IMR-90 (cell line): ENCODE data around the gene KLF9. TPM values are rescaled to one million over a fixed set of nuclear protein-coding genes. Genes with fewer than 3 reads are reported as not detected.

ENCODE experiments used
- ATAC-seq: fragments of 200-7000 bp; cut with Tn5 transposase; 2 replicates; pipeline ENCODE4 v1.9.1; 2020; ENCODE audit warnings: low read depth, mild to moderate bottlenecking, moderate library complexity
- BruUV-seq: library from RNA; stranded (reverse); fragments of 400-500 nt; replicated peaks from 2 replicates; lab custom pipeline; 2021; lab: Mats Ljungman, UMichigan
- CTCF ChIA-PET: fragments of 300-600 bp; formaldehyde crosslinking; extraction: SDS; loops from one replicate; lab custom pipeline; 2021; ENCODE audit warnings: antibody characterized with exemption; lab: Yijun Ruan, JAX
- POLR2A ChIA-PET: fragments of 300-600 bp; sonication (Branson Sonifier 250); formaldehyde crosslinking; loops from one replicate; lab custom pipeline; 2022; ENCODE audit warnings: antibody characterized with exemption; ENCODE audit not compliant: unreplicated experiment; lab: Charles Lee
- DNase-seq: peaks from one replicate; pipeline ENCODE4 v3.0.0; 2013
- H2AFZ ChIP-seq: replicated peaks from 2 replicates; pipeline ENCODE3; 2013; ENCODE audit warnings: low read length, mild to moderate bottlenecking; ENCODE audit not compliant: poor library complexity
- H2AK5ac ChIP-seq: 2 replicates; pipeline ENCODE4 v1.6.1; 2013; ENCODE audit warnings: low read depth, low read length, inconsistent platforms
- H2AK9ac ChIP-seq: replicated peaks from 2 replicates; pipeline ENCODE3; 2013; ENCODE audit warnings: mild to moderate bottlenecking, low read depth, low read length, moderate library complexity; ENCODE audit not compliant: poor library complexity
- H2BK120ac ChIP-seq: 2 replicates; pipeline ENCODE4 v1.6.1; 2013; ENCODE audit warnings: low read depth, low read length, inconsistent platforms
- H2BK15ac ChIP-seq: 3 replicates; pipeline ENCODE4 v1.6.1; 2013; ENCODE audit warnings: low read depth, low read length, inconsistent platforms
- H2BK20ac ChIP-seq: 2 replicates; pipeline ENCODE4 v1.6.1; 2013; ENCODE audit warnings: low read depth, mild to moderate bottlenecking, inconsistent platforms, low read length, moderate library complexity
- H2BK5ac ChIP-seq: 2 replicates; pipeline ENCODE4 v1.6.1; 2013; ENCODE audit warnings: mild to moderate bottlenecking, low read depth, low read length, inconsistent platforms; ENCODE audit not compliant: poor library complexity, severe bottlenecking
- H3K14ac ChIP-seq: replicated peaks from 2 replicates; pipeline ENCODE4 v1.6.1; 2013; ENCODE audit warnings: low read depth, low read length, inconsistent platforms
- H3K18ac ChIP-seq: 2 replicates; pipeline ENCODE4 v1.6.1; 2013; ENCODE audit warnings: low read depth, low read length, control low read depth
- H3K23ac ChIP-seq: 2 replicates; pipeline ENCODE4 v1.6.1; 2013; ENCODE audit warnings: low read depth, low read length, inconsistent platforms
- H3K27ac ChIP-seq: 2 replicates; pipeline ENCODE4 v1.5.1; 2013; ENCODE audit warnings: mild to moderate bottlenecking, control low read depth, low read length; ENCODE audit not compliant: insufficient read depth
- H3K27me3 ChIP-seq: 2 replicates; pipeline ENCODE4 v1.6.1; 2013; ENCODE audit warnings: low read length; ENCODE audit not compliant: control insufficient read depth, insufficient read depth
- H3K36me3 ChIP-seq: 2 replicates; pipeline ENCODE4 v1.6.1; 2013; ENCODE audit warnings: low read length, mixed read lengths; ENCODE audit not compliant: control insufficient read depth, insufficient read depth
- H3K4ac ChIP-seq: 2 replicates; pipeline ENCODE4 v1.6.1; 2013; ENCODE audit warnings: low read depth, low read length, inconsistent platforms
- H3K4me1 ChIP-seq: 2 replicates; pipeline ENCODE4 v1.6.1; 2013; ENCODE audit warnings: low read length, mixed read lengths; ENCODE audit not compliant: control insufficient read depth, insufficient read depth
- H3K4me2 ChIP-seq: 2 replicates; pipeline ENCODE4 v1.6.1; 2013; ENCODE audit warnings: low read depth, mild to moderate bottlenecking, control low read depth, low read length, moderate library complexity
- H3K4me3 ChIP-seq: 2 replicates; pipeline ENCODE4 v1.5.1; 2013; ENCODE audit warnings: low read depth, mild to moderate bottlenecking, control low read depth, low read length, moderate library complexity; ENCODE audit not compliant: insufficient read depth
- H3K56ac ChIP-seq: 2 replicates; pipeline ENCODE4 v1.6.1; 2013; ENCODE audit warnings: low read length, inconsistent platforms; ENCODE audit not compliant: insufficient read depth; ENCODE audit errors: extremely low read depth
- H3K79me1 ChIP-seq, 2 experiments: 2 replicates each; pipeline ENCODE4 v1.6.1; 2013; ENCODE audit warnings: low read length in 2 of 2, inconsistent platforms in 1 of 2, low read depth in 1 of 2
- H3K9ac ChIP-seq: 2 replicates; pipeline ENCODE4 v1.6.1; 2013; ENCODE audit warnings: low read depth, low read length, control low read depth
- H3K9me1 ChIP-seq: 2 replicates; pipeline ENCODE4 v1.6.1; 2013; ENCODE audit warnings: low read length, inconsistent platforms; ENCODE audit not compliant: insufficient read depth
- H3K9me3 ChIP-seq: 2 replicates; pipeline ENCODE4 v1.6.1; 2013; ENCODE audit warnings: low read length; ENCODE audit not compliant: control insufficient read depth, insufficient read depth
- H4K20me1 ChIP-seq: 2 replicates; pipeline ENCODE4 v1.6.1; 2013; ENCODE audit warnings: low read length, inconsistent platforms; ENCODE audit not compliant: insufficient read depth
- H4K5ac ChIP-seq: 2 replicates; pipeline ENCODE4 v1.6.1; 2013; ENCODE audit warnings: mild to moderate bottlenecking, low read depth, low read length, control low read depth
- H4K8ac ChIP-seq, 2 experiments: 2 replicates each; pipeline ENCODE4 v1.6.1; 2013; ENCODE audit warnings: low read depth in 2 of 2, low read length in 2 of 2, control low read depth in 1 of 2, inconsistent platforms in 1 of 2
- H4K91ac ChIP-seq: 2 replicates; pipeline ENCODE4 v1.6.1; 2013; ENCODE audit warnings: low read depth, low read length, inconsistent platforms; ENCODE audit not compliant: insufficient read depth
- BHLHE40 ChIP-seq: fragments of 150-350 bp; IDR thresholded peaks from 2 replicates; pipeline ENCODE4 v1.6.1; 2016; ENCODE audit warnings: mild to moderate bottlenecking, low read depth, low read length
- CEBPB ChIP-seq: IDR thresholded peaks from 2 replicates; pipeline ENCODE4 v1.6.1; 2012; ENCODE audit warnings: low read depth, low read length, improper control_type of control experiment
- CHD1 ChIP-seq: IDR thresholded peaks from 2 replicates; pipeline ENCODE4 v1.6.1; 2012; ENCODE audit warnings: low read depth, low read length, improper control_type of control experiment
- CTCF ChIP-seq: conservative IDR thresholded peaks from 2 replicates; pipeline ENCODE4 v1.5.1; 2012; ENCODE audit warnings: mild to moderate bottlenecking, low read depth, low read length, improper control_type of control experiment
- ELK1 ChIP-seq: fragments of 150-350 bp; IDR thresholded peaks from 2 replicates; pipeline ENCODE4 v1.6.1; 2016; ENCODE audit warnings: low read depth, mild to moderate bottlenecking, low read length, moderate library complexity, borderline replicate concordance
- MAZ ChIP-seq: IDR thresholded peaks from 2 replicates; pipeline ENCODE4 v1.6.1; 2012; ENCODE audit warnings: low read depth, mild to moderate bottlenecking, low read length, improper control_type of control experiment, moderate library complexity, borderline replicate concordance
- MXI1 ChIP-seq: IDR thresholded peaks from 2 replicates; pipeline ENCODE4 v1.6.1; 2012; ENCODE audit warnings: low read depth, mild to moderate bottlenecking, low read length, moderate library complexity, borderline replicate concordance
- NFE2L2 ChIP-seq: fragments of 150-350 bp; IDR thresholded peaks from 2 replicates; pipeline ENCODE4 v1.6.1; 2016; ENCODE audit warnings: low read depth, mild to moderate bottlenecking, low read length
- POLR2A ChIP-seq: IDR thresholded peaks from 2 replicates; pipeline ENCODE4 v1.6.1; 2012; ENCODE audit warnings: mild to moderate bottlenecking, low read depth, low read length
- RAD21 ChIP-seq: IDR thresholded peaks from 2 replicates; pipeline ENCODE4 v1.6.1; 2012; ENCODE audit warnings: low read length, improper control_type of control experiment
- RFX5 ChIP-seq: IDR thresholded peaks from 2 replicates; pipeline ENCODE4 v1.8.0; 2012; ENCODE audit warnings: low read depth, mild to moderate bottlenecking, low read length, moderate library complexity
- SMC3 ChIP-seq: fragments of 150-350 bp; IDR thresholded peaks from 2 replicates; pipeline ENCODE4 v1.6.1; 2016; ENCODE audit warnings: low read depth, mild to moderate bottlenecking, antibody characterized with exemption, low read length, moderate library complexity
- USF2 ChIP-seq: fragments of 150-350 bp; IDR thresholded peaks from 2 replicates; pipeline ENCODE4 v1.6.1; 2017; ENCODE audit warnings: mild to moderate bottlenecking, antibody characterized with exemption, low read length, low read depth
- WGBS, 2 experiments: methylation state at CpG; one replicate each; pipeline versions ENCODE4 v1.1.5 to v1.1.7; 2013; ENCODE audit warnings: missing lambda C conversion rate in 2 of 2; ENCODE audit not compliant: insufficient read length in 1 of 2; ENCODE audit errors: extremely low coverage in 2 of 2; 5-methylcytosine and 5-hydroxymethylcytosine counted together
- dilution Hi-C: fragments of 300-500 bp; cut with HindIII; formaldehyde crosslinking; loops from one replicate; pipeline ENCODE4 v1.14.3; 2018; ENCODE audit warnings: low sequenced_read_pairs; ENCODE audit not compliant: unreplicated experiment
- in situ Hi-C: fragments of 300-500 bp; cut with MboI; formaldehyde crosslinking; loops from 3 replicates; pipeline ENCODE4 v1.14.3; 2019; ENCODE audit warnings: low sequenced_read_pairs, inconsistent platforms, mixed read lengths
- intact Hi-C: fragments of 100-400 bp; cut with micrococcal nuclease; formaldehyde crosslinking; loops from 2 replicates; pipeline ENCODE4 v1.10.0; 2022
- polyA plus RNA-seq, 3 experiments: library from polyadenylated mRNA; depleted of rRNA; stranded (reverse); fragments of >200 nt; gene quantifications; 2 replicates each; pipeline ENCODE4 v1.2.3, GENCODE V29; 2012; ENCODE audit warnings: low replicate concordance in 1 of 3
- total RNA-seq: library from RNA; depleted of rRNA; stranded (reverse); fragments of >200 nt; gene quantifications from 2 replicates; pipeline ENCODE4 v1.2.3, GENCODE V29; 2012

Gene KLF9
- total and polyA plus RNA-seq, 2 of the 4 experiments (the other 2 are of a cell fraction) = 4.1 to 7.5 TPM

GRCh38 chr9:70382709-70383605 is 31.5 kb downstream of the KLF9 start:
- Histone ChIP-seq H3K4me3 (no peak overlapping the region), H2AK9ac (no peak overlapping the region), H2AK5ac (no peak overlapping the region), H3K36me3 (peaks cover 22% of the 10 kb centered on the region), H3K79me1 (peaks cover under 1 to 21% of the 10 kb centered on the region in 2 experiments; a peak in 2 of 4 replicates), H3K56ac (no peak overlapping the region), H3K27ac (no peak overlapping the region), H3K27me3 (no peaks in the 10 kb centered on the region), H3K18ac (no peak overlapping the region), H2BK120ac (no peak overlapping the region), H3K9ac (no peak overlapping the region), H3K4ac (no peak overlapping the region), H3K4me1 (no peaks in the 10 kb centered on the region), H3K14ac (no peak overlapping the region), H4K20me1 (peaks cover 10% of the 10 kb centered on the region), H3K9me3 (no peaks in the 10 kb centered on the region), H4K5ac (no peak overlapping the region), H2BK15ac (no peak overlapping the region), H4K8ac (no peak overlapping the region), H3K23ac (no peak overlapping the region), H3K9me1 (peaks cover 3% of the 10 kb centered on the region; the same call in 1 of the 2 replicates), H3K4me2 (no peak overlapping the region), H2BK20ac (no peak overlapping the region), H2BK5ac (no peak overlapping the region), H4K91ac (no peak overlapping the region), H2AFZ (no peak overlapping the region)
- TF ChIP-seq POLR2A (no peak), MXI1 (no peak), USF2 (no peak), CTCF (no peak), SMC3 (no peak), ELK1 (no peak), BHLHE40 (no peak), RFX5 (no peak), CEBPB (no peak), MAZ (no peak), RAD21 (no peak), NFE2L2 (no peak), CHD1 (no peak)
- DNase-seq (no peak), ATAC-seq (no peak)
- CTCF ChIA-PET = no interaction called here
- dilution Hi-C loops (no loop called here), in situ Hi-C loops (no loop called here), intact Hi-C loops (no loop called here)
- POLR2A ChIA-PET = no interaction called here
- BruUV-seq = no TSS peak
- WGBS, 2 experiments = 74% methylated on average over 9 of the region's 9 CpGs; no CpG with 5 or more reads in 1 of the 2 experiments
